ENCODE measurements around the gene NAXD. TPM values are rescaled to one million over a fixed set of nuclear protein-coding genes. Genes with fewer than 3 reads are reported as not detected.

The NAXD gene
- total RNA-seq, 1 donor: 16.8 TPM

DNA sequence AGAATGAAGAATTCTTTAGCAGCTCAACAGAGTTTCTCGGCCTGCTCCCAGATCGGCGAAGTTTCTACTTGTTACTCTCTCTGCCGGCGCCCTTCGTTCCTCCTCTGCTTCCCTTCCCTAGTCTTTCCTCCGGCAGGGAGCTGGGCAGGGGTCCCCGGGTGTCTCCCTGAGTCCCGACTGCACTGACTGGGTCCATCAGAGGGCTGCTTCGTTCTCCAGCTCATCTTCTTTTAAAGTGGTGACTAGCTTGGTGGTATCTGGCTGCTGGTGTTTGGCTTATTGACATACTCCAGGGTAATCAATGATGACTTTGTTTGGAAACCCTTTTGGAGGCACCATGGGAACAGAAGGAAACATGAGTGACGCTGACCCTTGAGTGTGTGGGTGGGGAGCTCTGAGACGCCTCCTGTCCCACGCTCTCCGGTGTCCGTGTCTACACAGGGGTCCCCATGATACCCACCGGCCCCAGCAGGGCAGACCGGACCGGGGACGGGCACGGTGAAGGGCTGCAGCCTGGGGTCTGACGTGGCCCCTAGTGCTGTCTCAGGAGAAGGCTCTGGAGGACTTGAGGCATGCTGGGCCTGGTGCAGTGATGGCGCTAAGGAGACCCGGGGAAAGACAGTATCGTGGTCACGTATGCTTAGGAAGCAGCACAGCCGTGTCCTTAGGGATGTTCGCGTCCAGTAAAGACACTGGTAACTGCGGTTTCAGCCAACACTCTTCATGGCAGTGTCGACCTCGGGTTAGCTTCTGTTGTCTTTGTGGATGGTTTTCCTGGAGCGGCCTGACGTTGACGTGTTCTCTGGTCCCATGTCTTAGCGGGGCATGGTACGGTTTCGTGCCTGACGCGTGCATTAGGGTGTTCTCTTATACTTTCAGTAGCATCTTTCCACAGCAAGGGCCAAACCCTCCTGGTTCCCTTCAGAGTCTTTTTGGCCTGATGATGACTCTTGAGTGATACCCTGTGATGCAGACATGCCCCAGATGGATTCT lies 23.8 kb downstream of the NAXD start:
- H3K4me3 ChIP-seq (ENCODE audit: low read depth, low read length): no peak overlapping the region
- DNase-seq (ENCODE audit: low read depth): no peak
- TF ChIP-seq, protein P1, sequence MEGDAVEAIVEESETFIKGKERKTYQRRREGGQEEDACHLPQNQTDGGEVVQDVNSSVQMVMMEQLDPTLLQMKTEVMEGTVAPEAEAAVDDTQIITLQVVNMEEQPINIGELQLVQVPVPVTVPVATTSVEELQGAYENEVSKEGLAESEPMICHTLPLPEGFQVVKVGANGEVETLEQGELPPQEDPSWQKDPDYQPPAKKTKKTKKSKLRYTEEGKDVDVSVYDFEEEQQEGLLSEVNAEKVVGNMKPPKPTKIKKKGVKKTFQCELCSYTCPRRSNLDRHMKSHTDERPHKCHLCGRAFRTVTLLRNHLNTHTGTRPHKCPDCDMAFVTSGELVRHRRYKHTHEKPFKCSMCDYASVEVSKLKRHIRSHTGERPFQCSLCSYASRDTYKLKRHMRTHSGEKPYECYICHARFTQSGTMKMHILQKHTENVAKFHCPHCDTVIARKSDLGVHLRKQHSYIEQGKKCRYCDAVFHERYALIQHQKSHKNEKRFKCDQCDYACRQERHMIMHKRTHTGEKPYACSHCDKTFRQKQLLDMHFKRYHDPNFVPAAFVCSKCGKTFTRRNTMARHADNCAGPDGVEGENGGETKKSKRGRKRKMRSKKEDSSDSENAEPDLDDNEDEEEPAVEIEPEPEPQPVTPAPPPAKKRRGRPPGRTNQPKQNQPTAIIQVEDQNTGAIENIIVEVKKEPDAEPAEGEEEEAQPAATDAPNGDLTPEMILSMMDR (IDR thresholded peaks at IDR 0.05; ENCODE audit: insufficient read depth, low read depth, low read length): no peak

DNA sequence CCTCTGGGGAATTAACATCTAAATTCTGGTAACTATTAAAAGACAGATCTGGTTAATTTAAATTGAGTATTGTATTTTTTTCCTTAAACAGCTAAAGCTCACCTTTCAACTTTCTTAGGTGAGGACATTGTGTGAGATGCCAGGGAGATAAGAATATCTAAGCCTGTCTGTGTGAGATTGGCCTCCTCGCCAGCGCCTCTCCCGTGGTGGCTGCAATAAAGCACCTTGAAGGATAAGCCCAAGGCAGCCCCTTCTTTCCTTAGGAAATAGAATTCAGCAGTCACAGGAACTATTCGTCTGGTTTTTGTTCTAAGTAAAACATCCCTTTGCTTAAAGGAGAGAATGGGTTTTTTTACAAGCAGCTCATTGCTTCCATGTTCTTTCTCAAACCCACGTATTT lies 24.6 kb downstream of the NAXD start:
- no peak overlapping the region for H3K4me3 ChIP-seq (ENCODE audit: low read depth, low read length)
- no peak for DNase-seq (ENCODE audit: low read depth)
- TF ChIP-seq, protein P1 (IDR thresholded peaks at IDR 0.05; ENCODE audit: insufficient read depth, low read depth, low read length): no peak

GRCh38 chr13:110640591-110641029 lies 25.3 kb downstream of the NAXD start:
- TF ChIP-seq, protein P1 (IDR thresholded peaks at IDR 0.05; ENCODE audit: insufficient read depth, low read depth, low read length): no peak
- DNase-seq (ENCODE audit: low read depth): peak; percentile 28

GRCh38 chr13:110641055-110642015 lies 26.0 kb downstream of the NAXD start:
- TF ChIP-seq, protein P1 (IDR thresholded peaks at IDR 0.05; ENCODE audit: insufficient read depth, low read depth, low read length): no peak
- H3K4me3 ChIP-seq (ENCODE audit: low read depth, low read length): no peak overlapping the region
- DNase-seq (ENCODE audit: low read depth): peak; percentile 45

More at GRCh38 chr13:110640591-110641029, 25.3 kb downstream of the NAXD start:
- no peak overlapping the region for H3K4me3 ChIP-seq (ENCODE audit: low read depth, low read length)

DNA sequence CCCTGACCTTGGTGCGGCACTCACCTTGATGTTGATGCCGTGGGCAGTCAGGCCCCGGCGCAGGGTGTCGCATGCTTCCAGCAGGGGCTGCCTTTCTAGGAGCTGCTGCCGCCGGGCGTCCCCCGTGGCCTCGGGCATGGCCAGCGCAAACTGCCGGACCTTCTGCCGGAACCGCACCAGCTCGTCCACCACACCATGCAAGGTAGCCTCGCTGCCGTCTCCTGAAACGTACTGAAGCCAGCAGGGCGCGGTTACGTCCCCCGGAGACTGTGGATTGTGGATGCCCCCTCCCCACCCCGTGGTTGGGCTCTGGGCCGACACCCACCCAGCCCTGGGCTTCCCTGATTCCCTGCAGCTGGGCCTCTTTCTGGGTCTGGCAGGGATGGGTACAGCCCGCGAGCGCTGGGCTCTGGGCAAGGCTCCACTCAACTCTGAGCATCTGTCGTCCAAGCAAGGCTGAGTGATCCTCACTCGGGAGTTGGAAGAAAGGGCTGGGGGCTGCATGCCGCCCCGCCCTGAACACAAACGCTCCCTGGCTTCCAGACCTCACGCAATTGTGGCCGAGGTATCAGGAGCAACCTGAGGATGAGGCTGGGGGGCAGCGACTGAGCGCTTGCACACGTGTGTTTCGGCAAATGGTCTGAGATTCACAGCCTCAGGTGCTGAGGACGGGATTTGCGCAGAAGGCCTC lies 27.1 kb downstream of the NAXD start:
- DNase-seq (ENCODE audit: low read depth): no peak
- TF ChIP-seq, protein P1 (IDR thresholded peaks at IDR 0.05; ENCODE audit: insufficient read depth, low read depth, low read length): no peak
- H3K4me3 ChIP-seq (ENCODE audit: low read depth, low read length): no peak overlapping the region

GRCh38 chr13:110643324-110643723 lies 28.0 kb downstream of the NAXD start:
- TF ChIP-seq, protein P1 (IDR thresholded peaks at IDR 0.05; ENCODE audit: insufficient read depth, low read depth, low read length): no peak
- DNase-seq (ENCODE audit: low read depth): no peak
- no peak overlapping the region for H3K4me3 ChIP-seq (ENCODE audit: low read depth, low read length)
